PC-9 (cell line): Measurements from ENCODE around the gene ABLIM1.

ENCODE experiments used
- CTCF ChIP-seq: fragments of 200-600 bp; sonication (generic); conservative IDR thresholded peaks from 2 replicates; pipeline ENCODE4 v1.6.1; 2017; ENCODE audit warnings: mixed run types, antibody characterized with exemption, mild to moderate bottlenecking, moderate library complexity
- EZH2 ChIP-seq: fragments of 200-600 bp; sonication (generic); IDR thresholded peaks from 2 replicates; pipeline ENCODE4 v1.8.0; 2017; ENCODE audit warnings: antibody characterized with exemption, low read depth

GRCh38 chr10:114607358-114607998, 50.6 kb downstream of the ABLIM1 start:
- TF ChIP-seq EZH2, result no peak
- no peak for TF ChIP-seq CTCF
